ENCODE results near the gene HERPUD1. TPM values are rescaled to one million over a fixed set of nuclear protein-coding genes. Genes with fewer than 3 reads are reported as not detected.
"Not testable (repeated sequence)": the region's sequence is repeated elsewhere in the genome, so short reads cannot be mapped to it uniquely, and the experiment has no call there.

The HERPUD1 gene, protein sequence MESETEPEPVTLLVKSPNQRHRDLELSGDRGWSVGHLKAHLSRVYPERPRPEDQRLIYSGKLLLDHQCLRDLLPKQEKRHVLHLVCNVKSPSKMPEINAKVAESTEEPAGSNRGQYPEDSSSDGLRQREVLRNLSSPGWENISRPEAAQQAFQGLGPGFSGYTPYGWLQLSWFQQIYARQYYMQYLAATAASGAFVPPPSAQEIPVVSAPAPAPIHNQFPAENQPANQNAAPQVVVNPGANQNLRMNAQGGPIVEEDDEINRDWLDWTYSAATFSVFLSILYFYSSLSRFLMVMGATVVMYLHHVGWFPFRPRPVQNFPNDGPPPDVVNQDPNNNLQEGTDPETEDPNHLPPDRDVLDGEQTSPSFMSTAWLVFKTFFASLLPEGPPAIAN
- 190 and 209 TPM in 2 replicates for total RNA-seq

GRCh38 chr16:56931892-56932720 lies at the start of gene HERPUD1:
Gene HERPUD1 (plus strand): TSS chr16:56932142. CDS start chr16:56932245, 103 bp downstream.
- Histone ChIP-seq H3K4me1 (ENCODE audit: insufficient read depth, low read length) (peaks cover 27% of the 10 kb centered on the region), H3K27me3 (ENCODE audit: insufficient read depth, low read length) (no peaks in the 10 kb centered on the region), H3K4me3 (ENCODE audit: insufficient read depth, low read length) (peak within 1 kb of the TSS; percentile 92), H3K79me2 (ENCODE audit: insufficient read depth, low read length) (peaks cover 52% of the 10 kb centered on the region), H3K4me2 (ENCODE audit: insufficient read depth, low read length) (peak within 1 kb of the TSS; percentile 99), H3K27ac (ENCODE audit: low read depth, low read length) (peak within 1 kb of the TSS; percentile 94), H4K20me1 (ENCODE audit: insufficient read depth, low read length) (peaks cover 42% of the 10 kb centered on the region), H2AFZ (ENCODE audit: low read length) (peak within 1 kb of the TSS; percentile 88), H3K36me3 (ENCODE audit: insufficient read depth, low read length) (peaks cover 36% of the 10 kb centered on the region), H3K9me3 (ENCODE audit: low read depth, low read length) (no peaks in the 10 kb centered on the region)
- TF ChIP-seq, protein P1, sequence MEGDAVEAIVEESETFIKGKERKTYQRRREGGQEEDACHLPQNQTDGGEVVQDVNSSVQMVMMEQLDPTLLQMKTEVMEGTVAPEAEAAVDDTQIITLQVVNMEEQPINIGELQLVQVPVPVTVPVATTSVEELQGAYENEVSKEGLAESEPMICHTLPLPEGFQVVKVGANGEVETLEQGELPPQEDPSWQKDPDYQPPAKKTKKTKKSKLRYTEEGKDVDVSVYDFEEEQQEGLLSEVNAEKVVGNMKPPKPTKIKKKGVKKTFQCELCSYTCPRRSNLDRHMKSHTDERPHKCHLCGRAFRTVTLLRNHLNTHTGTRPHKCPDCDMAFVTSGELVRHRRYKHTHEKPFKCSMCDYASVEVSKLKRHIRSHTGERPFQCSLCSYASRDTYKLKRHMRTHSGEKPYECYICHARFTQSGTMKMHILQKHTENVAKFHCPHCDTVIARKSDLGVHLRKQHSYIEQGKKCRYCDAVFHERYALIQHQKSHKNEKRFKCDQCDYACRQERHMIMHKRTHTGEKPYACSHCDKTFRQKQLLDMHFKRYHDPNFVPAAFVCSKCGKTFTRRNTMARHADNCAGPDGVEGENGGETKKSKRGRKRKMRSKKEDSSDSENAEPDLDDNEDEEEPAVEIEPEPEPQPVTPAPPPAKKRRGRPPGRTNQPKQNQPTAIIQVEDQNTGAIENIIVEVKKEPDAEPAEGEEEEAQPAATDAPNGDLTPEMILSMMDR (IDR thresholded peaks at IDR 0.05; ENCODE audit: extremely low read depth, low read depth, low read length), result peak; percentile 6
- peak; percentile 100 for DNase-seq (ENCODE audit: insufficient read length, low spot score, missing footprints)

GRCh38 chr16:56883586-56883985 lies 48.4 kb upstream of the HERPUD1 start:
- DNase-seq (ENCODE audit: insufficient read length, low spot score, missing footprints), result peak; percentile 82
- H2AFZ ChIP-seq (ENCODE audit: low read length), result no peak overlapping the region
- H3K4me1 ChIP-seq (ENCODE audit: insufficient read depth, low read length), result no peaks in the 10 kb centered on the region
- H4K20me1 ChIP-seq (ENCODE audit: insufficient read depth, low read length), result no peaks in the 10 kb centered on the region
- H3K4me3 ChIP-seq (ENCODE audit: insufficient read depth, low read length), result no peak overlapping the region
- TF ChIP-seq, protein P1 (IDR thresholded peaks at IDR 0.05; ENCODE audit: extremely low read depth, low read depth, low read length), result no peak
- H3K9me3 ChIP-seq (ENCODE audit: low read depth, low read length), result no peaks in the 10 kb centered on the region
- no peaks in the 10 kb centered on the region for H3K27me3 ChIP-seq (ENCODE audit: insufficient read depth, low read length)
- no peaks in the 10 kb centered on the region for H3K36me3 ChIP-seq (ENCODE audit: insufficient read depth, low read length)
- no peak overlapping the region for H3K27ac ChIP-seq (ENCODE audit: low read depth, low read length)
- H3K79me2 ChIP-seq (ENCODE audit: insufficient read depth, low read length), result no peaks in the 10 kb centered on the region
- H3K4me2 ChIP-seq (ENCODE audit: insufficient read depth, low read length), result no peak overlapping the region

DNA sequence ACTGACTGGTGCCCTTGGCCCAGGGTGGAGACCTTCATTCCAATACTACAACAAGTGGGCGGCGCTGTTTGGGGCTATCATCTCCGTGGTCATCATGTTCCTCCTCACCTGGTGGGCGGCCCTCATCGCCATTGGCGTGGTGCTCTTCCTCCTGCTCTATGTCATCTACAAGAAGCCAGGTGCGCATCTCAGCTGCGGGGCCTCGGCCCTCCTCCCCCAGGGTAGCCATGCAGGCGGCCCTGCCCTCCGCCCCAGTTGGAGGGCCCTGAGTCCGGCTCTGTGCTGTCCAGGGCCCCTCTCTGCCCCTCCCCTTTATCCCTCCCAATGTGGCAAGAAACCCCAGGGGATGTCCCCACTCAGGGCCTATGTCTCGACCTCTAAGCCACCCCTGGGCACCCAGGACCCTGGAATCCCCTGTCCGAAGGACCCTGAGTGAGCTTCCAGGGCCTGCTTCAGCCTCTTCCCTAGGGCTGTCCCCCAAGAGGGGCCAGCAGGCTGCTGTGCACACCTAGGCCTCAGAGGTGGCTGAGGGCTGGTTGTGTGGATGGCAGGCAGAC lies 47.8 kb upstream of the HERPUD1 start:
- H2AFZ ChIP-seq (ENCODE audit: low read length), result no peak overlapping the region
- no peaks in the 10 kb centered on the region for H3K27me3 ChIP-seq (ENCODE audit: insufficient read depth, low read length)
- TF ChIP-seq, protein P1 (IDR thresholded peaks at IDR 0.05; ENCODE audit: extremely low read depth, low read depth, low read length), result no peak
- peak; percentile 58 for DNase-seq (ENCODE audit: insufficient read length, low spot score, missing footprints)
- H3K4me3 ChIP-seq (ENCODE audit: insufficient read depth, low read length), result no peak overlapping the region
- no peaks in the 10 kb centered on the region for H4K20me1 ChIP-seq (ENCODE audit: insufficient read depth, low read length)
- no peaks in the 10 kb centered on the region for H3K36me3 ChIP-seq (ENCODE audit: insufficient read depth, low read length)
- H3K4me2 ChIP-seq (ENCODE audit: insufficient read depth, low read length), result no peak overlapping the region
- no peaks in the 10 kb centered on the region for H3K9me3 ChIP-seq (ENCODE audit: low read depth, low read length)
- no peaks in the 10 kb centered on the region for H3K4me1 ChIP-seq (ENCODE audit: insufficient read depth, low read length)
- no peak overlapping the region for H3K27ac ChIP-seq (ENCODE audit: low read depth, low read length)
- H3K79me2 ChIP-seq (ENCODE audit: insufficient read depth, low read length), result no peaks in the 10 kb centered on the region

GRCh38 chr16:56884929-56885328 lies 47.0 kb upstream of the HERPUD1 start:
- not testable (repeated sequence) for H3K4me3 ChIP-seq (ENCODE audit: insufficient read depth, low read length); H2AFZ ChIP-seq (ENCODE audit: low read length); H3K4me2 ChIP-seq (ENCODE audit: insufficient read depth, low read length); H4K20me1 ChIP-seq (ENCODE audit: insufficient read depth, low read length); H3K27me3 ChIP-seq (ENCODE audit: insufficient read depth, low read length); H3K4me1 ChIP-seq (ENCODE audit: insufficient read depth, low read length); H3K36me3 ChIP-seq (ENCODE audit: insufficient read depth, low read length); H3K27ac ChIP-seq (ENCODE audit: low read depth, low read length); H3K79me2 ChIP-seq (ENCODE audit: insufficient read depth, low read length); H3K9me3 ChIP-seq (ENCODE audit: low read depth, low read length)
- DNase-seq (ENCODE audit: insufficient read length, low spot score, missing footprints), result peak; percentile 13

Data from osteoblast (primary cell).